NCI-H128 (cell line): Measurements from ENCODE around the gene LIN54.
A peak's percentile ranks its signal among the peaks of the same experiment; 100 is the strongest.
"Not testable (repeated sequence)": the region's sequence is repeated elsewhere in the genome, so short reads cannot be mapped to it uniquely, and the experiment has no call there.

ENCODE experiments used
- DNase-seq: peaks from one replicate; lab custom pipeline; 2025; ENCODE audit not compliant: unreplicated experiment; lab: John Stamatoyannopoulos, UW

LIN54 gene

GRCh38 chr4:83010522-83011318 lies at the start of gene LIN54:
LIN54 (minus strand) TSS chr4:83010823; CDS start chr4:82984844, 25,979 bp downstream.
- DNase-seq, result no peak

GRCh38 chr4:83054928-83055327 lies 44.3 kb upstream of the LIN54 start:
- no peak for DNase-seq

DNA sequence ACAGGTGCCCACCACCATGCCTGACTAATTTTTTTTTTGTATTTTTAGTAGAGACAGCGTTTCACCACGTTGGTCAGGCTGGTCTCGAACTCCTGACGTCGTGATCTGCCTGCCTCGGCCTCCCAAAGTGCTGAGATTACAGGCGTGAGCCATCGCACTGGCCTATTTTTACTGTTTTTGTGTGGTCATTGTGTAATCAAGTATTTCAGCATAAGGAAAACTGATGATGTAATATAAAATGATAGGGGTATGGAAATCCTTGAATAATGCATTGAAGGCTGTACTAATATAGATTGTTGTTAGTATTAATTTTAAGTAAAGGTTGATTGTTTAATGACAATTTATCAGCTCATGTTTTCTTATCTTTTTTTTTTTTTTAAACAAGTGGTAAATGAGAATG lies 38.2 kb upstream of the LIN54 start:
- not testable (repeated sequence) for DNase-seq

- no peak for DNase-seq
These were observed 36.3 kb upstream of the LIN54 start for GRCh38 chr4:83046693-83047473.

GRCh38 chr4:83043801-83044407 lies 33.3 kb upstream of the LIN54 start:
- no peak for DNase-seq

- DNase-seq, result not testable (repeated sequence)
These were observed 32.5 kb upstream of the LIN54 start for GRCh38 chr4:83043157-83043556.

DNA sequence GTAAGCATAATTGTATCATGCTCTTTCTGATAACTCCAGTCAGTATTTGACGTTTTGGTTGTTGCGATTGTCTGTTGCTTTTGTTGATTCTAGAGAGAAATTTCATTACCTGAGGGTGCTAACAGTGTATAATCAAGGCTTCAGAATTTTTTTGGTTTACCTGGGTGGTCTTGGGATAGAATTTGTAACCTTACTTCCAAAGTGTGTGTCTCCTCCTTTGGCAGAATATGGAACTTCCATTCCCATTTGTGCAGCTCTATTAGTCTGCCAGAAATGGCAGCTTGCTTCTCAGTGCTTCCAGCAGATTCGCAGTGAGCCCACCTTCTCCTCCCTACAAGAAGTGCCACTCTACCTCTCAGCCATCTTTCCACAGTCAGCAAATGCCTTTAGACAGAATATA lies 29.6 kb upstream of the LIN54 start:
- no peak for DNase-seq

DNA sequence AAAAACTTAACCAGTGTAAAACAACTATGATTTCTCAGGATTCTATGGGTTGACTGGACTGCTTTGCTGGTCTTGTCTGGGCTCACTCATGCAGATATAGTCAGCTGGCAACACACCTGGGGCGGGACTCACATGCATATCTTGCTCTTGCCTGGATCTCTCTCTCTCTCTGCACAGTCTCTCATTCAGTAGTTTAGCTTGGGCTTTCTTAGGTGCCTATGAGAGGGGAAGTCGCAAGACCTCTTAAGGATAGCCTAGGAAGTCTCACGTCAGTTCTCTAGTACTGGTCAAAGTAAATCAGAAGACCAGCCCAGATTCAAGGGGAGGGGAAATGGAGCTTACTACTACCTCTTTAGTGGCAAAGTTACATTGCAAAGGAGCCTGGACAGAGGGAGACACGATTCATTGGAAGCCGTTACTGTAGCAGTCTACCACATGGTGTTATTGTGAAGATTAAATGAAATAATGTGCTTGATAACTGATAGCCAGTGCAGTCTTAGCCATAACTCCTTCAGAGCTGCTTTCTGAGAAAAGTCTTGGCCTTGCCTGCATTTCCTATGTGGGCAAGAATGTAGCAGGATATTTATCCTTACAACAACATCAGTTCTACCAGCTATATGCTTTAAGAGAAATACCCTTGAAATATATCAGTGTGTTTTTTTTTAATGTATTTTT lies 26.5 kb upstream of the LIN54 start:
- no peak for DNase-seq

DNA sequence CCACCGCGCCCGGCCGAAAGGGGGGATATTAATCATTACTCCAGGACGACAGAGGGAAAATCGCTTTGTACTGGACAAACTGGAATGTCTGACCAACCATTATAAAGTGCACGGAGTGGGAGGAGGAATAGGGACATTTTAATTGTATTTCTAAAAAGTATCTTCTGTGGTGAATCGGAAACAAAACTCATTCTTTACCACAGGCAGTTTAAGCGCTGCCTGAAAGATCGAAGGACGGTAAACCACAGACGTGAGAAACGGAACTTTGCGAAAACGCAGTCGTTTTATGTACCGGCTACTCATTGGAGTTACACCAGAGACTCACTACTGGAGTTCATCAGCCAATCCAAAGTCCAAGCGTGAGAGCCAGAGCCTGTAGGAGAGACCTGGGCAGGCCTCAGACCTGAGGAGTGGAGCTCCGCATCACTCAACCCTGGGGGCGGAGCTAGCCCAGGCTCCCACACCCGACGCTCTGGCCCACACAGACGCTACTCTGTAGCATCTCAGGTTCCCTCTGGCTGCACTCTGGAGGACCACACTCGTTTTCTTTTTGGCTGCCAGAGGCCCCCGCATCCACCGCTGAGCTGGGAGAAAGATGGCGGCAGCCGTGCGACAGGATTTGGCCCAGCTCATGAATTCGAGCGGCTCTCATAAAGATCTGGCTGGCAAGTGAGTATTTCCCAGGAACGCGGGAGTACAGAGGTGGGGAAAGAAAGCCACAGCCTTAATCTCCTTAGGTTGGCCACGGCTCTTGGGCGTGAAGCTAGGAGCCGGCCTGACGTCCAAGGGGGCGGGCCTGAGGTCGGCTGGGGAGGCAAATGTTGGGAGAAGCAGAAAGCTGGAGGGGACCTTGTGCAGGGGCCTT lies 24.2 kb upstream of the LIN54 start, which contains the start of gene COPS4:
COPS4 (plus strand) TSS at position 554 of the 865 bp plus-strand sequence; CDS start at position 596, 42 bp downstream.
- DNase-seq, result peak; percentile 97

DNA sequence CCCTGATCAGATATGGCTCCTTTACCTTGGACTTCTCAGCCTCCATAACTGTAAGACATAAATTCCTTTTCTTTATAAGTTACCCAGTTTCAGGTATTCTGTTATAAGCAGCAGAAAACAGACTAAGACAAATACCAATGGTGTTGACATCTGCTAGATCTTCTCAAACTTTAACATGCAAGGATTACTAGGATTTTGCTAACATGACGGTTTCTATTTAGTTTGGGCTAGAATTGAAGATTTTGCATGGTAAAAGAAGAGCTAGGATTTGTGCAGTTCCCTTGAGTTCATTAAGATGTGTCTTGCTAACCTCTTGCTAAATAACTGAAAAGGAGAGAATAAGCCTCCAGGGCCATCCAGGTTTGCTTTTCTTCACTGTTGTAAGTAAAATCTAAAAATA lies 19.1 kb upstream of the LIN54 start:
- no peak for DNase-seq

DNA sequence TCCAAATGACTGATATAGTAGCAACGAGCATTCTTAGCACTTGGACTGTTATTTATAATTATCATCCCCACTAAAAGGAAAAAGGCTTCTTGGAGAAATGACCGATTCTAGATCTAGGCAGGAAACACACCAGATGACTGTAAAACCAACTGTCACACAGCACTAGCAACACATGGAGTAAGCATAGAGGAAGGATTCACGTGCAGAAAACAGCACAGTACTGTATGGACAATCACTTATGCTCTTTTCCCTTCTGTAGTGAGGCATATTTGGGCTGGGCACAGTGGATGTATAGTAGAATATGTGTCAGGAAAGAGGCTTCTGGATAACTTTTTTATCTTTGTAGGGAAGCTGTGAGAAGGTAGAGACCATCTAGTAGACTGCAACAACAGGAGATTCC lies 18.4 kb upstream of the LIN54 start:
- no peak for DNase-seq

DNA sequence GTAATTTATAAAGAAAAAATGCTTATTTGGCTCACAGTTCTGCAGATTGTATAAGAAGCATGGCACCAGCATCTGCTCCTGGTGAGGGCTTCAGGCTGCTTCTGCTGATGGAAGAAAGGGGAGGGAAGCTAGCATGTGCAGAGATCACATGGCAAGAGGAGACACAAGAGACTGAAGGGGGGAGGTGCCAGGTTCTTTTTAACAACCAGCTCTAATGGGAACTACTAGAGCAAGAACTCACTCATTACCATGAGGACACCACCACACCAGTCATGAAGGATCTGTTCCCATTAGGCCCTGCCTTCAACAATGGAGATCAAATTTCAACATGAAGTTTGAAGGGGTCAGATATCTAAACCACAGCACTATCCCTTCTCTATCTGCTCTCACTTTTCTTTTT lies 14.9 kb upstream of the LIN54 start:
- no peak for DNase-seq

- DNase-seq, result no peak
These were observed 13.6 kb upstream of the LIN54 start for GRCh38 chr4:83024233-83024632.

DNA sequence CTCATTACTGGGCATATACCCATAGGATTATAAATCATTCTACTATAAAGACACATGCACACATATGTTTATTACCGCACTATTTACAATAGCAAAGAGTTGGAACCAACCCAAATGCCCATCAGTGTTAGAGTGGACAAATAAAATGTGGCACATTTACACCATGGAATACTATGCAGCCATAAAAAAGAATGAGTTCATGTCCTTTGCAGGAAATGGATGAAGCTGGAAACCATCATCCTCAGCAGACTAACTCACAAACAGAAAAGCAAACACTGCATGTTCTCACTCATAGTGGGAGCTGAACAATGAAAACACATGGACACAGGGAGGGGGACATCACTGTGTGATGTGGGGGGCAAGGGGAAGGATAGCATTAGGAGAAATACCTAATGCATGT lies 13.0 kb upstream of the LIN54 start:
- DNase-seq, result not testable (repeated sequence)

DNA sequence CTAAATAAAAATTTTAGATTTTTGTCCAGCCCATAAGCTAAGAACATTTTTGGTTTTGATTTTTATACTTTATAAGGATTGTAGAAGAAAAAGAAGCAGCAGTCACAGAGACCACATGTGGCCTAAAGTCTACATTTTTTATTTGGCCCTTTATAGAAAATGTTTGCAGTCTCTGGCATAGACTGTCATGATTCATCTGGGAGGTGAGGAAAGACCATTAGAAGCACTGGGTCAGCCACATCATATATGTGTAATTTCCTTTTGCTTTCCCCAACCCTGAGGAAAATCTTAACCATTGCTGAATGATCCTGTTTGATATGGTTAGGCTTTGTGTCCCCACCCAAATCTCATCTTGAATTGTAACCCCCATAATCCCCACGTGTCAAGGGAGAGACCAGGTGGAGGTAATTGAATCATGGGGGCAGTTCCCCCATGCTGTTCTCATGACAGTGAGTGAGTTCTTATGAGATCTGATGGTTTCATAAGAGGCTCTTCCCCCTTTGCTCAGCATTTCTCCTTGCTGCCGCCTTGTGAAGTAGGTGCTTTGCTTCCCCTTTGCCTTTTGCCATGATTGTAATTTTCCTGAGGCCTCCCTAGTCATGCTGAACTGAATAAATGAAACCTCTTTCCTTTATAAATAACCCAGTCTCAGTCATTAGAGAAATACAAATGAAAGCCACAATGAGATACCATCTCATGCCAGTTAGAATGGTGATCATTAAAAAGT lies 12.3 kb upstream of the LIN54 start:
- DNase-seq, result no peak

GRCh38 chr4:83019794-83020494 lies 9.3 kb upstream of the LIN54 start:
- DNase-seq, result no peak

DNA sequence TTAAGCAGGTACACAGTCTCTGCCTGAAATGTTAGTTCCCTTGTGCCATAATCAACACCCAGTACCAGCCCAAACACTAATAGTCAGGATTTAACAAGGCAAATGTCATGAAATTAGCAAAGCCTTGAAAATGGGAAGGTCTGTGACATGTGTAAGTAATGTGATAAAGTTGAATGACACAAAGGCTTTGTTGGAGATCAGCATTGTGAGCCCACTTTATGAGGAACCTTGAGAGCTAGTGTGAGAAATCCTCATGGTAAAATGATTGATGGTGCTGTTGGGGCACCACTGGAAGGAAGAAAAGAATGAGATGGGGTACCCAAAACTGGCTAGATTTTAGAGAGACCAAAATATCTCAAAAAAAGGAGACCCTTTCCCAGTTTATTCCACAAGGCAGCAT lies 3.3 kb upstream of the LIN54 start:
- no peak for DNase-seq

- DNase-seq, result no peak
These were observed 2.8 kb upstream of the LIN54 start for GRCh38 chr4:83013420-83013867.
